ENCODE measurements around the gene KDM4B. TPM values are rescaled to one million over a fixed set of nuclear protein-coding genes. Genes with fewer than 3 reads are reported as not detected.

KDM4B gene
- total RNA-seq, 1 experiment from 2014 or later, result 43.7 TPM

DNA sequence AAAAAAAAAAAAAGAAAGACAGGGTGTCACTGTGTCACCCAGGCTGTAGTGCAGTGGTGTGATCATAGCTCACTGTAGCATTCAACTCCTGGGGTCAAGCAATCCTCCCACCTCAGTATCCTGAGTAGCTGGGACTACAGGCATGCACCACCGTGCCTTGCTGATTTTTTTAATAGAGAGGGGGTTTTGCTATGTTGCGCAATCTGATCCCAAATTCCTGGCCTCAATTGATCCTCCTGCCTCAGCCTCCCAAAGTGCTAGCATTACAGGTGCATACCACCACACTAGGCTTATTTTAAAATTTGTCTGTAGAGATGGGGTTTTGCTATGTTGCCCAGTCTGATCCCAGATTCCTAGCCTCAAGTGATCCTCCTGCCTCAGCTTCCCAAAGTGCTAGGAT is 212.4 kb downstream of the KDM4B start:
- Histone ChIP-seq H3K56ac (ENCODE audit: insufficient read length, low read depth, low read length) (no peak overlapping the region), H2AK5ac (ENCODE audit: insufficient read length, low read length) (no peak overlapping the region), H2AFZ (ENCODE audit: low read length) (no peak overlapping the region), H3T11ph (ENCODE audit: low read length) (no peak overlapping the region), H3K4ac (ENCODE audit: low read depth, low read length) (no peak overlapping the region), H3K23ac (ENCODE audit: insufficient read length, low read depth, low read length) (no peak overlapping the region), H3K27me3 (ENCODE audit: insufficient read depth, low read length) (no peaks in the 10 kb centered on the region), H2BK15ac (ENCODE audit: low read depth, low read length) (no peak overlapping the region), H2BK12ac (ENCODE audit: insufficient read length, low read depth, low read length) (no peak overlapping the region), H4K5ac (ENCODE audit: insufficient read length, low read depth, low read length) (no peak overlapping the region), H4K91ac (ENCODE audit: insufficient read length, low read depth, low read length) (no peak overlapping the region), H4K20me1 (ENCODE audit: control insufficient read depth, insufficient read depth, insufficient read length) (no peaks in the 10 kb centered on the region), H3K27ac (ENCODE audit: insufficient read length, low read depth, low read length) (no peak overlapping the region), H2BK20ac (ENCODE audit: low read depth, low read length, poor library complexity, severe bottlenecking) (no peak overlapping the region), H4K8ac (replicated peaks; ENCODE audit: insufficient read length, low read depth, low read length) (no peak overlapping the region), H3K9ac (ENCODE audit: extremely low read depth, insufficient read length, low read length) (no peak overlapping the region), H3K4me1 (ENCODE audit: insufficient read depth, low read length) (no peaks in the 10 kb centered on the region), H3K4me2 (ENCODE audit: insufficient read depth, insufficient read length, low read length) (no peak overlapping the region), H3K23me2 (ENCODE audit: insufficient read length, low read depth, low read length, poor library complexity, severe bottlenecking) (no peaks in the 10 kb centered on the region), H2BK5ac (ENCODE audit: insufficient read length, low read length) (no peak overlapping the region), H3K79me2 (ENCODE audit: insufficient read depth, low read length) (no peaks in the 10 kb centered on the region), H2BK120ac (ENCODE audit: low read depth, low read length, poor library complexity, severe bottlenecking) (no peak overlapping the region), H3K14ac (ENCODE audit: insufficient read depth, low read length) (no peak overlapping the region), H3K18ac (ENCODE audit: insufficient read length, low read depth, low read length) (no peak overlapping the region), H3K79me1 (ENCODE audit: insufficient read depth, low read depth, low read length, poor library complexity, severe bottlenecking) (no peaks in the 10 kb centered on the region), H3K9me3 (ENCODE audit: control insufficient read depth, low read depth, low read length) (no peaks in the 10 kb centered on the region)
- Mint-ChIP-seq H3K27me3 (ENCODE audit: low read depth) (peaks cover 19% of the 10 kb centered on the region), H3K36me3 (ENCODE audit: insufficient read depth in 1 of 3, low read depth in 3 of 3) (no peaks in the 10 kb centered on the region), H3K4me1 (peaks cover 0 to 8% of the 10 kb centered on the region in 2 experiments; a peak in 1 of 4 replicates), H3K4me3 (no peak overlapping the region; a peak in 1 of 5 replicates), H3K27ac (no peak overlapping the region), H3K9me3 (peaks cover 0 to 4% of the 10 kb centered on the region in 2 experiments; a peak in 1 of 5 replicates)
- TF ChIP-seq, protein P1, sequence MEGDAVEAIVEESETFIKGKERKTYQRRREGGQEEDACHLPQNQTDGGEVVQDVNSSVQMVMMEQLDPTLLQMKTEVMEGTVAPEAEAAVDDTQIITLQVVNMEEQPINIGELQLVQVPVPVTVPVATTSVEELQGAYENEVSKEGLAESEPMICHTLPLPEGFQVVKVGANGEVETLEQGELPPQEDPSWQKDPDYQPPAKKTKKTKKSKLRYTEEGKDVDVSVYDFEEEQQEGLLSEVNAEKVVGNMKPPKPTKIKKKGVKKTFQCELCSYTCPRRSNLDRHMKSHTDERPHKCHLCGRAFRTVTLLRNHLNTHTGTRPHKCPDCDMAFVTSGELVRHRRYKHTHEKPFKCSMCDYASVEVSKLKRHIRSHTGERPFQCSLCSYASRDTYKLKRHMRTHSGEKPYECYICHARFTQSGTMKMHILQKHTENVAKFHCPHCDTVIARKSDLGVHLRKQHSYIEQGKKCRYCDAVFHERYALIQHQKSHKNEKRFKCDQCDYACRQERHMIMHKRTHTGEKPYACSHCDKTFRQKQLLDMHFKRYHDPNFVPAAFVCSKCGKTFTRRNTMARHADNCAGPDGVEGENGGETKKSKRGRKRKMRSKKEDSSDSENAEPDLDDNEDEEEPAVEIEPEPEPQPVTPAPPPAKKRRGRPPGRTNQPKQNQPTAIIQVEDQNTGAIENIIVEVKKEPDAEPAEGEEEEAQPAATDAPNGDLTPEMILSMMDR (conservative IDR thresholded peaks at IDR 0.05), result no peak
- no peak for DNase-seq
- WGBS (ENCODE audit: extremely low coverage, insufficient read length, low lambda C conversion rate), result no CpG with 5 or more reads among the region's 2 CpGs
